Esophagus squamous epithelium (tissue), 5 donors: ENCODE results near the gene IMMP2L. TPM values are rescaled to one million over a fixed set of nuclear protein-coding genes. Genes with fewer than 3 reads are reported as not detected.
"Not testable (repeated sequence)": the region's sequence is repeated elsewhere in the genome, so short reads cannot be mapped to it uniquely, and the experiment has no call there.

Source experiments
- DNase-seq: peaks from one replicate; lab custom pipeline; 2025; lab: John Stamatoyannopoulos, UW
- H3K27ac ChIP-seq, 4 donors: fragments of 200-600 bp; sonication (generic); one replicate each; pipeline ENCODE4 v1.5.1; 2016 to 2019; ENCODE audit warnings: mild to moderate bottlenecking in 1 of 4
- H3K27me3 ChIP-seq, 4 donors: fragments of 200-600 bp; sonication (generic); 1 replicate in 3 of 4; 2 replicates in 1 of 4; pipeline versions ENCODE4 v1.5.1 to v1.6.0; 2017 to 2021; ENCODE audit warnings: antibody characterized with exemption in 1 of 4
- H3K36me3 ChIP-seq, 3 donors: fragments of 200-600 bp; sonication (generic); one replicate each; pipeline ENCODE4 v1.5.1; 2016 to 2019
- H3K4me1 ChIP-seq, 3 donors: fragments of 200-600 bp; sonication (generic); one replicate each; pipeline ENCODE4 v1.5.1; 2017 to 2019
- H3K4me3 ChIP-seq, 4 donors: fragments of 200-600 bp; sonication (generic); 1 replicate in 3 of 4; 2 replicates in 1 of 4; pipeline ENCODE4 v1.5.1; 2016 to 2019; ENCODE audit warnings: mild to moderate bottlenecking in 2 of 4, moderate library complexity in 1 of 4
- H3K9me3 ChIP-seq, 3 donors: fragments of 200-600 bp; sonication (generic); one replicate each; pipeline ENCODE4 v1.5.1; 2016 to 2019
- CTCF ChIP-seq, 6 experiments: fragments of 450-650 bp in 4 of 6; fragments of 200-600 bp in 2 of 6; sonication (generic) in 2 of 6; IDR thresholded peaks; one replicate each; pipeline ENCODE4 v1.5.1; 2016 to 2019; ENCODE audit warnings: antibody characterized with exemption in 6 of 6, mild to moderate bottlenecking in 4 of 6, moderate library complexity in 4 of 6
- POLR2A ChIP-seq, 4 donors: fragments of 450-650 bp; IDR thresholded peaks; one replicate each; pipeline ENCODE4 v1.6.1; 2017; ENCODE audit warnings: antibody characterized with exemption in 4 of 4, mild to moderate bottlenecking in 4 of 4, moderate library complexity in 3 of 4
- WGBS, 2 donors: methylation state at CpG; one replicate each; pipeline ENCODE4 v1.1.5; 2018; 5-methylcytosine and 5-hydroxymethylcytosine counted together
- intact Hi-C: fragments of 100-400 bp; cut with DNase I; formaldehyde crosslinking; loops from one replicate; pipeline ENCODE4 v1.15.0; 2022
- total RNA-seq, 4 donors: library from RNA; depleted of rRNA; stranded (reverse); fragments of >200 nt; gene quantifications; one replicate each; pipeline ENCODE4 v1.1.0, GENCODE V29; 2016
- donor health status: DM: yes; HTN: yes; CAD: no.

Gene IMMP2L
- total RNA-seq, 4 donors from 2014 or later = 1.6 to 21.7 (median 5.4) TPM

- no peak for DNase-seq
- TF ChIP-seq POLR2A (IDR thresholded peaks at IDR 0.05) (no peak), CTCF (IDR thresholded peaks at IDR 0.05) (no peak)
- intact Hi-C loops = no loop called here
- Histone ChIP-seq H3K27me3 (no peaks in the 10 kb centered on the region), H3K9me3 (no peaks in the 10 kb centered on the region), H3K4me3 (no peak overlapping the region), H3K4me1 (peaks cover 0 to 7% (median 0%) of the 10 kb centered on the region in 3 donors), H3K27ac (no peak overlapping the region), H3K36me3 (no peaks in the 10 kb centered on the region)
These were observed 486.1 kb downstream of the IMMP2L start for GRCh38 chr7:111076205-111076604.

- 88 to 94% methylated on average over 5 of the region's 5 CpGs for WGBS, 2 donors
- no peak for DNase-seq
- Histone ChIP-seq H3K27me3 (no peaks in the 10 kb centered on the region), H3K4me3 (no peak overlapping the region), H3K4me1 (peaks cover 0 to 7% (median 0%) of the 10 kb centered on the region in 3 donors), H3K27ac (no peak overlapping the region), H3K9me3 (no peaks in the 10 kb centered on the region), H3K36me3 (no peaks in the 10 kb centered on the region)
- intact Hi-C loops = no loop called here
- TF ChIP-seq CTCF (IDR thresholded peaks at IDR 0.05) (no peak), POLR2A (IDR thresholded peaks at IDR 0.05) (no peak)
These were observed 486.8 kb downstream of the IMMP2L start for GRCh38 chr7:111075498-111075897.

GRCh38 chr7:111074748-111075146, 487.5 kb downstream of the IMMP2L start:
- no peaks in the 10 kb centered on the region for H3K36me3 ChIP-seq
- intact Hi-C loops = no loop called here
- H3K27ac ChIP-seq = no peak overlapping the region
- DNase-seq = no peak
- WGBS, 2 donors = 62 to 71% methylated on average over 6 of the region's 6 CpGs
- H3K4me3 ChIP-seq = no peak overlapping the region
- no peaks in the 10 kb centered on the region for H3K27me3 ChIP-seq
- peaks cover 0 to 7% (median 0%) of the 10 kb centered on the region in 3 donors for H3K4me1 ChIP-seq
- H3K9me3 ChIP-seq = no peaks in the 10 kb centered on the region
- no peak for TF ChIP-seq CTCF (IDR thresholded peaks at IDR 0.05)
- no peak for TF ChIP-seq POLR2A (IDR thresholded peaks at IDR 0.05)

GRCh38 chr7:111074071-111074747, 488.1 kb downstream of the IMMP2L start:
- TF ChIP-seq POLR2A (IDR thresholded peaks at IDR 0.05) (no peak), CTCF (IDR thresholded peaks at IDR 0.05) (no peak)
- Histone ChIP-seq H3K9me3 (no peaks in the 10 kb centered on the region), H3K36me3 (no peaks in the 10 kb centered on the region), H3K4me3 (no peak overlapping the region), H3K27me3 (no peaks in the 10 kb centered on the region), H3K4me1 (peaks cover 0 to 7% (median 0%) of the 10 kb centered on the region in 3 donors), H3K27ac (no peak overlapping the region)
- 41 to 45% methylated on average over 3 of the region's 3 CpGs for WGBS, 2 donors
- DNase-seq = no peak
- intact Hi-C loops = no loop called here

GRCh38 chr7:111072658-111073057, 489.6 kb downstream of the IMMP2L start:
- DNase-seq, H3K4me3 ChIP-seq, H3K4me1 ChIP-seq, H3K36me3 ChIP-seq, H3K27ac ChIP-seq, intact Hi-C loops, H3K9me3 ChIP-seq, H3K27me3 ChIP-seq: not testable (repeated sequence)
- WGBS, 2 donors = 85 to 88% methylated on average over 9 of the region's 9 CpGs
